ENCODE data around the gene ZIK1.

Gene ZIK1

DNA sequence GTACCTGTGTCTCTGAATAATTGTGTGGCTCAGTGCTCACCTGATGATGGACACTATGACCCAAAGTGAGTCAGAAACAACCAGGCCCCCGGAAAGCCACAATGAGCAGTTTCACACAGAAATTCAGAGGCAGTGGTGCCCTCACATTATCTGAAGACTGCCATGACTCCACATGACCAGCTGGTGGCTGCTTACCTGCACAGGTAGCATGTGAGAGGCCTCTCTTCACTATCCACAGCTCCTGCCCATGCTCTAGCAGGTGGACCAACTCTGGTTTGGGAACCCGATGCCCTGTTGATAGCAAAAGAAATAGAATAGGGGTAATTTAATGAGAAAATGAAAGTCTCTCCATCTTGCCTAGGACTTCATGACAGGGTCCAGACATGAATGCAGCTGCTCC lies 31.5 kb upstream of the ZIK1 start:
- TF ChIP-seq RAD21 (IDR thresholded peaks at IDR 0.05; ENCODE audit: low read depth) (no peak), ZBTB7A (IDR thresholded peaks at IDR 0.05; ENCODE audit: low read depth) (no peak), TEAD4 (IDR thresholded peaks at IDR 0.05) (no peak), YY1 (IDR thresholded peaks at IDR 0.05; ENCODE audit: low read depth) (no peak), FOXM1 (IDR thresholded peaks at IDR 0.05; ENCODE audit: borderline replicate concordance, low read depth) (no peak)

DNA sequence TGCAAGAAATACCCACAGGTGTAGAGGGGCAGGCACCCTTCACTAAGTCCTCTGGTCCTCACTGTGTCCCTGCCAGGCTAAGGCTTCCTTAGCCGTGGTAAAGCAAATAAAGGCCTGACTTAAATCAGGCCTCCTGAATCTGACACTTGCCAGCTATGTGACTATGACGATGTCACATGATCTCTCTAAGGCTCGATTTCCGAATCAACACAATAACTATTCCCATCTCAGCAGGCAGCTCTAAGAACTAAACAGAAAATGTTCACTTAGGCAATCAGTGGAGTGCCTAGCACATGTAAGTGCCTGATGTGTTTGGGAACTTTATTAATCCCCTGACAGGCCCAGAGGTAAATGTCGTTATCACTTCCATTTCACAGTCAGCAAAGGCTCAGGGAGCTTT lies 26.3 kb upstream of the ZIK1 start:
- TF ChIP-seq RAD21 (IDR thresholded peaks at IDR 0.05; ENCODE audit: low read depth) (no peak), TEAD4 (IDR thresholded peaks at IDR 0.05) (no peak), CEBPB (IDR thresholded peaks at IDR 0.05) (no peak), FOXM1 (IDR thresholded peaks at IDR 0.05; ENCODE audit: borderline replicate concordance, low read depth) (no peak), YY1 (IDR thresholded peaks at IDR 0.05; ENCODE audit: low read depth) (no peak), MAX (IDR thresholded peaks at IDR 0.05) (no peak), ZBTB7A (IDR thresholded peaks at IDR 0.05; ENCODE audit: low read depth) (no peak), EP300 (IDR thresholded peaks at IDR 0.05; ENCODE audit: borderline replicate concordance) (no peak), TCF12 (IDR thresholded peaks at IDR 0.05; ENCODE audit: low read depth) (no peak)
- TF ChIP-seq, protein P1, sequence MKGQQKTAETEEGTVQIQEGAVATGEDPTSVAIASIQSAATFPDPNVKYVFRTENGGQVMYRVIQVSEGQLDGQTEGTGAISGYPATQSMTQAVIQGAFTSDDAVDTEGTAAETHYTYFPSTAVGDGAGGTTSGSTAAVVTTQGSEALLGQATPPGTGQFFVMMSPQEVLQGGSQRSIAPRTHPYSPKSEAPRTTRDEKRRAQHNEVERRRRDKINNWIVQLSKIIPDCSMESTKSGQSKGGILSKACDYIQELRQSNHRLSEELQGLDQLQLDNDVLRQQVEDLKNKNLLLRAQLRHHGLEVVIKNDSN (IDR thresholded peaks at IDR 0.05): no peak

GRCh38 chr19:57558525-57558924 lies 25.4 kb upstream of the ZIK1 start:
- TF ChIP-seq CREB1 (IDR thresholded peaks at IDR 0.05; ENCODE audit: low read depth): no peak
- no peak for TF ChIP-seq TEAD4 (IDR thresholded peaks at IDR 0.05)
- TF ChIP-seq TAF1 (IDR thresholded peaks at IDR 0.05; ENCODE audit: low read depth): no peak
- TF ChIP-seq ZBTB7A (IDR thresholded peaks at IDR 0.05; ENCODE audit: low read depth): no peak
- TF ChIP-seq, protein P2, sequence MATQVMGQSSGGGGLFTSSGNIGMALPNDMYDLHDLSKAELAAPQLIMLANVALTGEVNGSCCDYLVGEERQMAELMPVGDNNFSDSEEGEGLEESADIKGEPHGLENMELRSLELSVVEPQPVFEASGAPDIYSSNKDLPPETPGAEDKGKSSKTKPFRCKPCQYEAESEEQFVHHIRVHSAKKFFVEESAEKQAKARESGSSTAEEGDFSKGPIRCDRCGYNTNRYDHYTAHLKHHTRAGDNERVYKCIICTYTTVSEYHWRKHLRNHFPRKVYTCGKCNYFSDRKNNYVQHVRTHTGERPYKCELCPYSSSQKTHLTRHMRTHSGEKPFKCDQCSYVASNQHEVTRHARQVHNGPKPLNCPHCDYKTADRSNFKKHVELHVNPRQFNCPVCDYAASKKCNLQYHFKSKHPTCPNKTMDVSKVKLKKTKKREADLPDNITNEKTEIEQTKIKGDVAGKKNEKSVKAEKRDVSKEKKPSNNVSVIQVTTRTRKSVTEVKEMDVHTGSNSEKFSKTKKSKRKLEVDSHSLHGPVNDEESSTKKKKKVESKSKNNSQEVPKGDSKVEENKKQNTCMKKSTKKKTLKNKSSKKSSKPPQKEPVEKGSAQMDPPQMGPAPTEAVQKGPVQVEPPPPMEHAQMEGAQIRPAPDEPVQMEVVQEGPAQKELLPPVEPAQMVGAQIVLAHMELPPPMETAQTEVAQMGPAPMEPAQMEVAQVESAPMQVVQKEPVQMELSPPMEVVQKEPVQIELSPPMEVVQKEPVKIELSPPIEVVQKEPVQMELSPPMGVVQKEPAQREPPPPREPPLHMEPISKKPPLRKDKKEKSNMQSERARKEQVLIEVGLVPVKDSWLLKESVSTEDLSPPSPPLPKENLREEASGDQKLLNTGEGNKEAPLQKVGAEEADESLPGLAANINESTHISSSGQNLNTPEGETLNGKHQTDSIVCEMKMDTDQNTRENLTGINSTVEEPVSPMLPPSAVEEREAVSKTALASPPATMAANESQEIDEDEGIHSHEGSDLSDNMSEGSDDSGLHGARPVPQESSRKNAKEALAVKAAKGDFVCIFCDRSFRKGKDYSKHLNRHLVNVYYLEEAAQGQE (IDR thresholded peaks at IDR 0.05; ENCODE audit: low read depth): no peak
- no peak for TF ChIP-seq MAX (IDR thresholded peaks at IDR 0.05)
- TF ChIP-seq, protein P1 (IDR thresholded peaks at IDR 0.05): no peak
- no peak for TF ChIP-seq TCF12 (IDR thresholded peaks at IDR 0.05; ENCODE audit: low read depth)
- no peak for TF ChIP-seq NFIC (IDR thresholded peaks at IDR 0.05)
- TF ChIP-seq CEBPB (IDR thresholded peaks at IDR 0.05): no peak
- no peak for TF ChIP-seq RAD21 (IDR thresholded peaks at IDR 0.05; ENCODE audit: low read depth)

- TF ChIP-seq MAX (IDR thresholded peaks at IDR 0.05) (peak; percentile 18; the same call in 1 of the 2 replicates), FOXM1 (IDR thresholded peaks at IDR 0.05; ENCODE audit: borderline replicate concordance, low read depth) (no peak), RAD21 (IDR thresholded peaks at IDR 0.05; ENCODE audit: low read depth) (no peak), YY1 (IDR thresholded peaks at IDR 0.05; ENCODE audit: low read depth) (no peak)
Observed at GRCh38 chr19:57559008-57559403, 24.9 kb upstream of the ZIK1 start.

GRCh38 chr19:57559404-57560025 lies 24.4 kb upstream of the ZIK1 start, which contains the start of gene ZNF550:
TSS of gene ZNF550 (minus strand) at chr19:57559863. CDS start at chr19:57559682, 181 bp downstream.
- TF ChIP-seq NFIC (IDR thresholded peaks at IDR 0.05) (no peak), RAD21 (IDR thresholded peaks at IDR 0.05; ENCODE audit: low read depth) (no peak), YY1 (IDR thresholded peaks at IDR 0.05; ENCODE audit: low read depth) (0 out of 2 replicates have a peak, but pooled peaks have one; percentile 42), TAF1 (IDR thresholded peaks at IDR 0.05; ENCODE audit: low read depth) (peak; percentile 47; the same call in 1 of the 2 replicates), CREB1 (IDR thresholded peaks at IDR 0.05; ENCODE audit: low read depth) (peak; percentile 66), MAX (IDR thresholded peaks at IDR 0.05) (peak; percentile 80)
- TF ChIP-seq, protein P2 (IDR thresholded peaks at IDR 0.05; ENCODE audit: low read depth): no peak
- TF ChIP-seq, protein P1 (IDR thresholded peaks at IDR 0.05): no peak
